Activated CD8-positive, alpha-beta memory T cell treated with anti-CD3 and anti-CD28 coated beads for 36 hours (primary cell): ENCODE results near the gene VAV2. TPM values are rescaled to one million over a fixed set of nuclear protein-coding genes. Genes with fewer than 3 reads are reported as not detected.

Experiments used
- CTCF ChIA-PET: fragments of 350-600 bp; sonication (Branson Sonifier 250); formaldehyde crosslinking; loops from one replicate; lab custom pipeline; 2021; ENCODE audit warnings: antibody characterized with exemption; lab: Charles Lee
- POLR2A ChIA-PET: fragments of 350-600 bp; sonication (Branson Sonifier 250); formaldehyde crosslinking; loops from one replicate; lab custom pipeline; 2021; ENCODE audit warnings: antibody characterized with exemption; lab: Charles Lee
- total RNA-seq, 2 experiments: library from RNA; stranded (reverse); gene quantifications; one replicate each; pipeline ENCODE4 v1.2.3, GENCODE V29; 2021

Gene VAV2
- total RNA-seq, 2 experiments from 2014 or later, result 6.2 to 6.7 TPM

DNA sequence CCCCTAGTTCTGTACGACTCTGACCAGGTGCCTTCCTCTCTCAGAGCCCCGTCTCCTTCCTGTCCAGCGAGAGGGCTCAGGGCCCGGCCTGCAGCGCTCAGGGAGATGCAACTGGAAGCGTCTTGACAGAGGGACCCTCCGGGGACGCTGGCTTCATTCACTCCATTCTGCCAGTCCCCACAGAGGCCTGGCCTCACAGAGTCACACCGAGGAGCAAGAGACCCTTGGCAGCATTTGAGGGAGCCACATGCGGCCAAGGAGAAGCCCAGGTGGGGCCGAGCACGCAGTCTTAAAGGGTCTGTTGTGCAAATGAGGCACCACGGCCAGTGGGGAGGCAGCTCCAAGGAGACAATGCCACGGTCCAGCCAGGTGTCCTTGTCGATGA, 167.3 kb downstream of the VAV2 start:
- ChIA-PET CTCF (no interaction called here), POLR2A (no interaction called here)

DNA sequence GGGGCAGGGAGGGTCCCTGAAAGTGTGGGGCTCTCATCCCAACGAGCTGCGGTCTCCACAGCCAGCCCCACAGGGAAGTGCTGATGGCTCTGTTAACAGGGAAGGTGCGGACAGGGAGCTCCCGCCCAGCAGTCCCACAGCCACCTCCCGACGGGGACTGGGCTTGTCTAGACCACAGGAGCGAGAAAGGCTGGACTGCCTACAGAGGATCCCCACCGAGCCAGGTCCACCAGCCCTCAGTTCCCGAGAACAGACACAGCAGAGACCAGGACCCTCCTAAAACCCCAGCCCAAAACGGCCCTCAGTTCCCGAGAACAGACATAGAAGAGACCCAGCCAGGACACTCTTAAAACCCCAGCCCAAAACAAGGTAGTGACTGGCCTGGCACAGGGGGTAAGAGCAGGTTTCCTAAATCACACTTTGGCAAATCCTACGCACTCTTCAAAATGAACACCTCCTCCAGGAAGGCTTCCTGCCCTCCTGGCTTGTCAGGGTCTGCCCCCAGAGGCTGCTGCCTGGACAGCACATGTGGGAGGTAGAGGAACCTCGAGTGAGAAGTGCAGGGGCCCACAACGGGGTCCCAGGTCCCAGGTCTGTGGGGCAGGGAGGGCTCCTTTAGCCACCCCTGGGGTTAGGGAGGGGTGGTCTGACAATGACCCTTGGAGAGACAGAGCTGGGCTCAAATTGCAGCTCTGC, 167.9 kb downstream of the VAV2 start:
- ChIA-PET POLR2A (no interaction called here), CTCF (no interaction called here)

DNA sequence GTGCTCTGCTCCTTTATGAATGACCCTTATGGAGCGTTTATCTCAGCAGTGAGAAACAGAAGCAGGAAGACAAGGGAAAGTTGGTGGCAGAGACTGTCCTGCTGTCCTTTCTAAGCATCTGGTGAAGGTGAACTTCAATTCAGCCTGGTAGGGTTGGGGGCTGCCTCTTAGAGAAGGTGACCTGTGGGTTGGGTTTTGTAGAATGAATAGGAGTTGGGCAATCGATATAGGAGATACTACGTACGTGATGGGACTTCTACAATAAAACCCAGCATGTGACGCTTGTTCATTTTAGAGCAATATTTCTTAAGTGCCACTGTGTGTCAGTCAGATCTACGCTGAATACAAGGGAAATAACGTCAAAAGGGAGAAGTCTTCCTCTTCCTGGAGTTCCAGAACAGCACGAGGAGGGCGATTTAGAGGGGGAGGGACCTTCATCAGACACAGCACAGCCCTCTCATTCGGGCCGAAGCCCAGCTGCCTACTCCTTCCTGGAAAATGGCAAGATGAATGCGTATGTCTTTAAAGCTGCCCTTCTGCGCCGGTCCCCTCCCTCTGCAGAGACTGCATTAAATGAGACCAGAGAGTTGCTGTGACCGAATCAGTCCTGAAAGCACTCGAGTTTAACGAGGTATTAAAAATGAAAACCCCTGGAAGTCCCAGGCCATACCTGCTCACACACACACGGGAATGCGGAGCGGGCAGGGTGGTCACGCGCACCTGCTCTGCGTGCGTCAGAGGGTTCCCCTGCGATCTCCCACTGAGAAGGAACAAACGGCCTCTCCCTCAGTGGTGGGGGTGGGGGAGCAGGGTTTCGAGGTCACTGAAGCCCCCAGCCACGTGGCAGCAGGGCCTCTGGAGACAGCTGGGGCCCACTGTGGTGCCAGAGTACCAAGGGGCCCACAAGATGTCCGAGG, 168.7 kb downstream of the VAV2 start:
- CTCF ChIA-PET, result no interaction called here
- POLR2A ChIA-PET, result no interaction called here

DNA sequence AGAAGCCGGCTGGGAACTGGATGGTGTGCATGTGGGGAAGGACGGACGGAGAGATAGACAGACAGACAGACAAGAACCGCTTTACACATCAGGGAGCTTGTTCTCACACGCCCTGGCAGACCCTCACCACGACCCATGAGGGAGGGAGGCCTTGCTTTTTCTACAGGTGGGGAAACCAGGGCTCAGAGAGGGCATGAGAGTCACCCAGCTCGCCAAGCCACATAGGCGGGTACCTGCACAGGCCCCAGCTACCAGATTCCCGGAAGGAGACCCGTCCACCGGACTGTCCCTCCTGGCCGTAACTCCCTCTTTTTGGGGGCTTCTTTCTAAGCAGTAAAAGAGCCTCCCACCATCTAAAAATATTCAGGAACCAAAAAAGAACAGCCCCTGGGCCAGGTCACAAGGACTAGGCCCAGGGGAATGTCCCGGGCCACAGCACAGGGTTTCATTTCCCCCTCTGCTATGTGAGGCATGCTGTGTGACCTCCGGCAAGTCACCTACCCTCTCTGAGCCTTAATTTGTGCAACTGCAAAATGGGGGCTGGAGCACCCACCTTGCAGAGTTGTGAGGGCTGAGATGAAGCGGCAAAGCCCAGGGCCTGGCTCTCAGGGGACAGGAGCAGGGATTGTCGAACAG, 169.6 kb downstream of the VAV2 start:
- POLR2A ChIA-PET, result no interaction called here

DNA sequence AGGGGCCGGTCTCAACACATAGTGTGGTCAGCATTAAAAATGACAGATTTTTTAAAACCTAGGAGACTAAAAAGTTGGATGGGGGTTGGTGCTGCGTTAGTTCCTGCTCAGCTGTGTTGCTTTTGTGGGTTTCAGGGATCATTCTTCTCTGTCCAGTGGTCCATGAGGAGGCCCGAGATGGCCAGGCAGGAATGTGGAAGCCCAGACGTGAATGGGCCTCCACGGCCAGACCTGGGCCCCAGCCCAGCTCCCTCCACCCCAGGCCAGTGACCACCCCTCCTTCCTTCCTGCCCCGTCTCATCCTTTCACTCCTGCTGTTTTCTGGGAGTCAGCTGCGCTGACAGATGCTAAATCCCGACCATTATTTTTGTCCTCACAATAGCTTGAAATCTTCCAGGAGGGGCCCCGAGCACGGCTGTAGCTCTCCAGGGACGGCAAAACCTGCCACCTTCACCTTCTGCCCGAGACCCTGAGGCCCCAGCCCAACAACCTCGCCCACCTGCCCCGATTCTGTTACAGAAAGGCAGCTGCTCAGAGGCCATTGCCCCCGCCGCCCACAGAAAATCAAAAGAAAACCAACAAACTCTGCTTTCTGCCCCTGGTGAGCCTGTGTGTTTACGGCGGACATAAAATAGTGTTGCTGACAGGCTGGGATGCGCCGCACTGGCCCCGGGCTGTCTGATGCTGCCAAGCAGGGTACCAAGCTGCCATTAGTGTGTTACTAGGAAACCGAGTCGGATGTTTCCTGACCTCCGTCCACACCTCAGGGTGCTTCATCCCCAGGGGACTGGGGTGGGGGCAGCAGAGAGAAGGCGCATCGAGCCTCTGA, 170.3 kb downstream of the VAV2 start:
- CTCF ChIA-PET, result no interaction called here
- POLR2A ChIA-PET, result interaction anchor here (0.6 kb wide), 1 partner anchor 349 kb away, joined by 5 read pairs; no protein-coding TSS in a partner anchor

More for the DNA sequence above, 169.6 kb downstream of the VAV2 start:
- CTCF ChIA-PET, result no interaction called here

DNA sequence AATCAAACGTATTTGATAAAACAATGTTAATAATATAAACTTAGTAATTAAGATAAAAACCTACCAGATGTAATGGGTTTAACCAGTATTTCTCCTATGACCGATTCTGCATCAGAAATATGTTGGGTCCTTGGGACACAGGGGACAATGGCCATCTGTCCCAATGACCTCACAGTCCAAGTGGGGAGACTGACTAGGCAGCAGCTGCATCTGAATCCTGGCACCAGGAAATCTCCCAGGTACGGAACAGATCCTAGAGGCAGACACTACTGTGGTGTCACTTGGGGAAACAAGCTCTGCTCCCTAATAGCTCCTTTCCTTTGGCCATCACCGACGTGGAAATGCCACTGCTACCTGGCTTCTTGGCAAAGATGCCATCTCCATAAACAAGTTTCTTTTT, 172.2 kb downstream of the VAV2 start:
- POLR2A ChIA-PET, result no interaction called here
- CTCF ChIA-PET, result no interaction called here

DNA sequence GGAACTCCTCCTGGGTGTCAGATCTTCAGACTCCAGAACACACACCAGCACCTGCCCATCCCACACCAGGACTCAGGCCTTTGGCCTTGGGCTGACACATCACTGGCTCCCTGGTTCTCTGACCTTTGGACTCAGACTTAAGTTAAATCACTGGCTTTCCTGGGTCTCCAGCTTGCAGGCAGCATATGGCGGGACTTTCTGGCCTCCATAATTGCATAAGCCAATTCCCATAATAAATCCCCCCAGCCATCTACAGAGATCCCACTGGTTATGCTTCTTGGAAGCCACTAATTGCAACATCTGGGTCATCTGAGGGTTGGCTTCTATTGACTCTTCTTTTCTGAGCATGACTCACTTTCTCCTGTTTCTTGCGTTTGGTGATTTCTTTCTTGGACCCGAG, 173.7 kb downstream of the VAV2 start:
- POLR2A ChIA-PET, result no interaction called here
- CTCF ChIA-PET, result interaction anchor here (0.7 kb wide), 1 partner anchor 1724 kb away, joined by 3 read pairs; no protein-coding TSS in a partner anchor

DNA sequence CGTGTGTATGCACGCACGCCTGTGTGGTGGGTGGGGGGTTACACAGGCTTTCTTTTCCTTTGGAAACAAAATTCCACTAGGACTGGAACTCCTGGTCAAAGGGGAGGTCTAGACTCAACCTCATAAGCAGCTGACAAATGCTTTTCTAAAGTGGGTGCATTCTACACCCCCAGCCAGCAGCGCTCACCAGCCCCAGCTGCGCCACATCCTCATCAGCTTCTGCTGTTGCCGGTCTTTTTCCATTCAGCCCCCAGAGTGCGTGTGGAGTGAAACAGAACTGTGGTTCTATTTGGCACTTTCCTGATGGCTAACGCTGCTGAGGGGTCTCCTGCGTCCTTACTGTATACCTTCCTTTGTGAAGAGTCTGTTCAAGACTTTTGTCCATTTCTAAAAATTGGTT, 176.3 kb downstream of the VAV2 start:
- CTCF ChIA-PET, result no interaction called here
- POLR2A ChIA-PET, result no interaction called here

DNA sequence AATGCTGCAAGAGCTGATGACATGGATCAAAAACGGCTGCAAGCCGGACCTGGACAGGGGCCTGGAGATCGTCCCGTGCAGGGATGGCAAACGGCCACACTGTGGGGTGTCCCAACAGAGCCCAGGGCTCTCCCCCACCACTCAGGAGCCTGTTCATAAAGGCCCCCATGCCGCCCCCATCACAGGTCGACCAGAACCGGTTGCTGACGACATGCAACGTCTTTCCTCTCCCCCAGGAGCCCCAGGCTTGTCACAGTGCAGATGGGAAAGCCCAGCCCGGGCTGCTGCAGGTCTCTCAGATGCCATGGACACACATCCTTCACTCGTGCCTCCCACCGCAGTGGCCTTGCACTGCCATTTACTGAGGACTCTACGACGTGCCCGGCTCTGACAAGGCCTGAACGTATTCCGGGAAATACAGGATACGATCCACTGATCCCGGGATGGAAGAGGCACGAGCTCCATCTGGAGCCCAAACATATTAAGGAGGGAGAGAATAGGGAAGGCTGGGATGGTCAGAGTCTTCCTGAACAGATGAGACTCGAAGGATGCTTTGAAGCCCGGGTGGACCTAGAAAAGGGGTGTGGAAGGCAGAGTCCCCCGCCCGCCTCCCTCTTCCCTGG, 177.4 kb downstream of the VAV2 start:
- POLR2A ChIA-PET, result no interaction called here
- CTCF ChIA-PET, result no interaction called here

DNA sequence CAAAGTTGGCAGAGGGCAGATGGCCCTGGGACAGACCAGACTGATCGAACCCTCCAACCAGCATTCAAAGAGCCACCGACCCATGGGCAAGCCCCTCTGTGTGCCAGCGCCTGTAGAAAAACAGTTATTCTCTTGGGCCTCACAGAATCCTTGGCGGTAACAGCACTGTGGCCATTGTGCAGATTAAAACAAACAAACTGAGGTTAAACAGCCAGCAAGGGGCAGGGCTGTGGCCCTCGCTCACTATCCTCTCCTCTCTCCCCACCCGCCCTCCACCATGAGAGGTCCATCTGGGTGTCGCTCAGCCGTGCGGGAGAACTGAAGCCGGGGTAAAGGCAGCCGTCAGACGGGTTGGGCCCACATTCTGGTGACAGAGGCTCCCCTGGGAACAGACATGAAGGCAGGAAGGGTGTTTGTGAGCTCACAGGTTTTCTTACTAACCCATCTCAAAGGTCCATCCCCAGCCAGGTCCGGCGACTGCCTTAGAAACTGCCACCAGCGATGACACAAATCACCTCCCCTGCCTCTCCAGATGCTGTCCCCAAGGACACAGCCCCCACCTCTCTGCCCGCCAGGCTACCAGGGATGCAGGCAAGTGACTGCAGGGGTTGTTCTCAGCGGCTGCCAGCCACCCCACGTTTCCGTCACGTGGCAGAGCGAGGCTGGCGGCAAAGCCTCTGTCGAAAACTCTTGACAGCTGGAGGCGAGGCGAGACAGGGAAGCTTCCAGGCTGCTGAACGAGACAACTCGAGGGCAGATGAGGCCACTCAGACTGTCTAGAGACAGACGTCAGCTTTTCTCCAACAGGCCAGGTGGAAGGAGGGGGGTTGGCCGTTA, 178.2 kb downstream of the VAV2 start:
- CTCF ChIA-PET, result no interaction called here
- POLR2A ChIA-PET, result no interaction called here

DNA sequence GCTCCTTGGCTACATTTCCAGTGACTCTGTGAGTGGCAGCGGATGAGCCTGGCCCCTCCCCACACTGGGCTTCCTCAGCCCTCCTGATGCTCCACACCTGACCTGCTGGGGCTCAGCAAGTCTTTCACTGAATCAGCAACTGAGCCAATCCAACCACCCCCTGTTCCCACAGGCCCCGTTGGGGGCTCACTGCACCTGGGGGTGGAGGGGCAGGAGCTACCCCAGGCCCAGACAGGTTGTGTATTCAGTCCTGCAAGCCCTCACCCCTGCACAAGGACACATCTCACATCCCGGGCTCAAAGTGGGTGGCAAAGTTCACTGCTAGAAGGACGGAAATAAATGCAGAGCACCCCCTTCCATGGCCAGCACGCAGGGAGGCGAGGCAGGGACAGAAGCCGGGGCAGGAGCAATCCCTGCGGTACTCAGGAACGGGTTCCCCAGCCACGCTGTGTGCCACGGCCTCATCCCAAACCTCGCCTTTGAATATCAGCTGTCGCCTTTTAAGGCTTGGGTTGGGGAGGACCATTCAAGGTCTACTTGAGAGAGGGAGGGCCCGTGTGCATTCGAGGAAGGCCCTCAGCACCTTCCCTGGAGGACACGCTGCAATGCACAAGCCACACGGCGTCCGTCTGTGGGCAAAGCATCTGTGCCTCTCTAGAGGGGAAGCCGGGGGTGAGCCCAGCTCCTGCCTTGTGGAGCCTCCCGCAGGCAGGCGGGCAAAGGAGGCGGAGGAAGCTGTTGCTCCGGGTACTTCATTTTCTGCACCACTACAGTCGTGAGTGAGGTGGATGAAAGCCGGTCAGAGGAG, 179.0 kb downstream of the VAV2 start:
- CTCF ChIA-PET, result no interaction called here

DNA sequence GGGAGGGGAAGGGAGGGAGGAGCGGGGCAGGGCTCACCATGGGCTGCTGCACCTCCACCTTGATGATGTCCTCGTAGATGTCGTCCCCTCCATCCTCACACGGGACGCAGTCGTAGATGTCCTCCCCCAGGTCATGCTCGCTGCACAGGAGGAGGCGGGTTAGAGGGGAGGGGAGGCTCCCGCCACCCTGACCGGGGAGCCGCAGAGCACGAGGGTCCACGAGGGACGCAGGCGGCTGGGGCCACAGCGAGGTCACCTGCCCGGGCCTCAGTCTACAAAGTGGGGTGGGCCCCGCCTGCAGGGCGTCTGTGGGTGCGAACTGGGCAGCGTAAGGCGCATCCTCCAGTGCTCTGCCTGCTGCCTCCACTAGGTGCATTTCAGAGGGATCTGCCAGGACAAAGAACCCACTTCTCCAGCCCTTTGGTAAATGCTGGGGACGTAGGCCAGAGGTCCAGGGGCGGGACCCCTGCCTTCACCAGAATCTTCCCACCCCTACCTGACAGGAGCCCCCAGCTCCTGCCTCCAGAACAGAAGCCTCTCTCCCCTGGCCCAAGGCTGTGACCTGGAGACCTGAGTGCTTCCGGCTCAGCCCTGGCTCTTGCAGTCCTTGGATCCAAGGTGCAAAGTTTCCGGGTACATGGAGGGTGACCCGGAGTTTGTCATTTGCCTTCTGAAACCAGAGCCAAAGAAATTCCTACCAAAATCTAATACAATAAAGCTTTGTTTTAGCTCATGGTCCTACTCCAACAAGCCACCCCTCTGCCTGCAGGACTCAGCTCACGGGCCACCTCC, 179.9 kb downstream of the VAV2 start:
- CTCF ChIA-PET, result no interaction called here
- POLR2A ChIA-PET, result no interaction called here

More for the DNA sequence above, 179.0 kb downstream of the VAV2 start:
- POLR2A ChIA-PET, result no interaction called here

DNA sequence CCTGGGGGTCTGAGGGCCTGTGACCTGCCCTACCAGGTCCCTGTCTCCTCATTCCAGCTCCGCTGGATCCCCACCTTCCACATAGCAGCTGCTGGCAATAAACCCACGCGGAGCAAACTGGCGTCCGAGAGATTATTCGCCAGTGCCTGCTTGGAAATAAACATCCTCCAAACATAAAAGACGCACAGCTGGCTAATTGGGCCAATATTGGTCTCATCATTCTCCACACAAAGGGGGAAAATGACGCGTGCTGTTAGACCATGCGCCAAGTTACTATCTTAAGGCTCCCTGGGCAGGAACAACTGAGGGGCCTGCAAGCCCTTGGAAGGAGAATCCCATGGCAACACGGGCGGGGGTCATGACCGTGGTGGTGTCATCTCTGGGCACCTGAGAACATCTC, 180.7 kb downstream of the VAV2 start:
- ChIA-PET CTCF (no interaction called here), POLR2A (no interaction called here)

DNA sequence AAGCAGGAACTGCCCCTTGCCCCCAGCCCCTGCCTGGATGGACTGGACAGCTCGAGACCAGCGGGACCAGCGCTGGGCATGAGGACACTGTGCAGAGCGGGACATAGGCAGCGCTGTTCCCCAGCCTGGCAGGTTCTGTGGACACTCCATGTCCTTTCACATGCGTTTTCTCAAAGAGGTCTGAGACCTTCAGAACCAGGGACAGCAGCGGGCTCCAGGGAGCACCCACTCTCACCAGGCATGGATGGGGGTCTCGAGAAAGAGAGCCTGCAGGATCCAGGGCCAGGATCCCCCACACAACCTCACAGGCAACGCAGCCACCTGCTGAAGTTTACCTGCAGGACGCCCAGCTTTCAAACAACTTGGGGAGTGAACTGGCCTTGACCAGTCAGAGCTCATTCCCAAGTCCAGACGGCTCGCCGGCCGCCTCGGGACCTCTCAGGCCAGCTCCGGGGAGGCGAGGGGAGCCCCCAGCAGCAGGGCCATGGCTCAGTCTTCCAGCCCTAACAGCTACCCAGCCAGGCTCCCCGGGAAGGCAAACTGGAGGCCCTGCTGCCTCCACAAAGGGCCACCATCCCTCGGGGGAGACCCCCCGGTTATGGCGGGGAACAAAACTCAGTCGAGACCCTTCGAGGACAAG, 181.4 kb downstream of the VAV2 start:
- POLR2A ChIA-PET, result no interaction called here
- CTCF ChIA-PET, result no interaction called here

DNA sequence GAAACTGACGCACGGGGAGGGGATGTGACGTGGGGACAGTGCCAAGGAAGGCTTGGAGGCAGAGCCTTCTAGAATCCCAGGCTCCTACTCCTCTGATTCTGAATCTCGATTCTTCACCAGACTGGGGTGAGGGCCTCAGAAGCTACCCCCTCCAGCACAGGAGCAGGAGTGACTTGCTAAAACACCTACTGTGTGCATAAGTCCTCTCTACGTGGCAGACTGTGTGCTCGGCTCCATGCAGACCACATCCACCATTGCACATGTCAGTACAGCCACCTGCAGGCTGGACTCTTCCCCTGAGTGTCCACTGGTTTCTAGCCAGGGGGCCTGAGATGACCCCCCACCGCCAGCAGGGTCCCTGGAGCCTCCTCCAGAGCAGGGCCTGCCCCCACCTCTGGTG, 182.8 kb downstream of the VAV2 start:
- POLR2A ChIA-PET, result no interaction called here
- CTCF ChIA-PET, result no interaction called here

DNA sequence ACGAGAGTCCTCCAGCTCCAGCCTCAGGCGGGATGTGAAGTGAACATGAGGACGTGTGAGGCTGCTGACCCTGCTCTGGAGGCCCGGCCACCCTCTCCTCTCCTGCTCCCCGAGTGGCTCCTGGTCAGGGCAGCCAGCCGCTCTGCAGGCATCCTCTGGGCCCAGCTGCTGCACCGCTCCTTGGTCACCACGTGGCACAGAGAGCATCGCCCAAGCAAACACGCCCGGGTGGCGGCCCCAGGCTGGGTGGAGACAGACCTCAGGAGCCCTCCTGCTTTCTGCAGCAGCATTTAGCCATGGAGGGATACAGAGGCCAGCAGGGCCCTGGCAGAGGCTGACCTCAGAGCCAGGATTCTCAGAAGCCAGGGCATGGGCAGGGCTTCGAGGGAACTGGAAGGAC, 184.3 kb downstream of the VAV2 start:
- ChIA-PET POLR2A (no interaction called here), CTCF (no interaction called here)
